ENCODE data around the gene SLC20A1.

DNA sequence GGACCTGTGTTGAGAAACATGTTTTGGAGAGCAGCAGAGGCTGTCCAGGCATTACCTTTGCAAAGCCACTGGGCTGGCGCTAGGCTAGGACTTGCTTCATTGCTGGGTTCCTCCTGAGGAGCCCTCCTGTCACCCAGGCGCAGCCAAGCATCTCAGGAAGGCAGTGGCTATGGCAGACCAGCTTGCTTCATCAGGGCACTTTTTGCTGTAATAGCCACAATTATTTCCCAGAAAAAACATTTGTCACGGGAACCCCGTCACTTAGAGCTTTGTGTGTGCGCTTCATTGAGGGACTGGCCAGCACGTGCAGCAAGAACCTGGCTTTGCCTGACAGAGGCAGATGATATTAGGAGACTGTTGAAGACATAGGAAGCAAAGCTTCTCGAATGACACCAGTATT, 36.4 kb downstream of the SLC20A1 start:
- TF ChIP-seq TAF1 (IDR thresholded peaks at IDR 0.05; ENCODE audit: borderline replicate concordance, insufficient read depth, low read length) = no peak
- no peak for TF ChIP-seq POLR2AphosphoS5 (IDR thresholded peaks at IDR 0.05; ENCODE audit: low read depth, low read length)
- TF ChIP-seq, protein P1, sequence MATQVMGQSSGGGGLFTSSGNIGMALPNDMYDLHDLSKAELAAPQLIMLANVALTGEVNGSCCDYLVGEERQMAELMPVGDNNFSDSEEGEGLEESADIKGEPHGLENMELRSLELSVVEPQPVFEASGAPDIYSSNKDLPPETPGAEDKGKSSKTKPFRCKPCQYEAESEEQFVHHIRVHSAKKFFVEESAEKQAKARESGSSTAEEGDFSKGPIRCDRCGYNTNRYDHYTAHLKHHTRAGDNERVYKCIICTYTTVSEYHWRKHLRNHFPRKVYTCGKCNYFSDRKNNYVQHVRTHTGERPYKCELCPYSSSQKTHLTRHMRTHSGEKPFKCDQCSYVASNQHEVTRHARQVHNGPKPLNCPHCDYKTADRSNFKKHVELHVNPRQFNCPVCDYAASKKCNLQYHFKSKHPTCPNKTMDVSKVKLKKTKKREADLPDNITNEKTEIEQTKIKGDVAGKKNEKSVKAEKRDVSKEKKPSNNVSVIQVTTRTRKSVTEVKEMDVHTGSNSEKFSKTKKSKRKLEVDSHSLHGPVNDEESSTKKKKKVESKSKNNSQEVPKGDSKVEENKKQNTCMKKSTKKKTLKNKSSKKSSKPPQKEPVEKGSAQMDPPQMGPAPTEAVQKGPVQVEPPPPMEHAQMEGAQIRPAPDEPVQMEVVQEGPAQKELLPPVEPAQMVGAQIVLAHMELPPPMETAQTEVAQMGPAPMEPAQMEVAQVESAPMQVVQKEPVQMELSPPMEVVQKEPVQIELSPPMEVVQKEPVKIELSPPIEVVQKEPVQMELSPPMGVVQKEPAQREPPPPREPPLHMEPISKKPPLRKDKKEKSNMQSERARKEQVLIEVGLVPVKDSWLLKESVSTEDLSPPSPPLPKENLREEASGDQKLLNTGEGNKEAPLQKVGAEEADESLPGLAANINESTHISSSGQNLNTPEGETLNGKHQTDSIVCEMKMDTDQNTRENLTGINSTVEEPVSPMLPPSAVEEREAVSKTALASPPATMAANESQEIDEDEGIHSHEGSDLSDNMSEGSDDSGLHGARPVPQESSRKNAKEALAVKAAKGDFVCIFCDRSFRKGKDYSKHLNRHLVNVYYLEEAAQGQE (IDR thresholded peaks at IDR 0.05; ENCODE audit: insufficient read depth in 1 of 2, low read depth in 2 of 2, low read length in 2 of 2) = no peak
- TF ChIP-seq SIN3A (IDR thresholded peaks at IDR 0.05; ENCODE audit: borderline replicate concordance, insufficient read depth, low read length) = no peak
- no peak for TF ChIP-seq FOXP2 (optimal IDR thresholded peaks at IDR 0.05; ENCODE audit: borderline replicate concordance, extremely low read depth, extremely low read length, insufficient read depth)

Measured in PFSK-1 (cell line).